ENCODE measurements around the gene GOLGA6L1.
"Not testable (repeated sequence)": the region's sequence is repeated elsewhere in the genome, so short reads cannot be mapped to it uniquely, and the experiment has no call there.

The GOLGA6L1 gene, protein sequence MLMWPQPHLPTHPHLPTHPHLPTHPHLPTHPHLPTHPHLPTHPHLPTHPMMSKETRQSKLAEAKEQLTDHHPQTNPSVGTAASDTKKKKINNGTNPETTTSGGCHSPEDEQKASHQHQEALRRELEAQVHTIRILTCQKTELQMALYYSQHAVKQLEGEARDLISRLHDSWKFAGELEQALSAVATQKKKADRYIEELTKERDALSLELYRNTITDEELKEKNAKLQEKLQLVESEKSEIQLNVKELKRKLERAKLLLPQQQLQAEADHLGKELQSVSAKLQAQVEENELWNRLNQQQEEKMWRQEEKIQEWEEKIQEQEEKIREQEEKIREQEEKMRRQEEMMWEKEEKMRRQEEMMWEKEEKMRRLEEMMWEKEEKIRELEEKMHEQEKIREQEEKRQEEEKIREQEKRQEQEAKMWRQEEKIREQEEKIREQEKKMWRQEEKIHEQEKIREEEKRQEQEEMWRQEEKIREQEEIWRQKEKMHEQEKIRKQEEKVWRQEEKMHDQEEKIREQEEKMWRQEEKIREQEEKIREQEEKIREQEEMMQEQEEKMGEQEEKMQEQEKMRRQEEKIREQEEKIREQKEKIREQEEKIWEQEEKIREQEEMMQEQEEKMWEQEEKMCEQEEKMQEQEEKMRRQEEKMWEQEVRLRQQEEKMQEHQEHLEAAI

DNA sequence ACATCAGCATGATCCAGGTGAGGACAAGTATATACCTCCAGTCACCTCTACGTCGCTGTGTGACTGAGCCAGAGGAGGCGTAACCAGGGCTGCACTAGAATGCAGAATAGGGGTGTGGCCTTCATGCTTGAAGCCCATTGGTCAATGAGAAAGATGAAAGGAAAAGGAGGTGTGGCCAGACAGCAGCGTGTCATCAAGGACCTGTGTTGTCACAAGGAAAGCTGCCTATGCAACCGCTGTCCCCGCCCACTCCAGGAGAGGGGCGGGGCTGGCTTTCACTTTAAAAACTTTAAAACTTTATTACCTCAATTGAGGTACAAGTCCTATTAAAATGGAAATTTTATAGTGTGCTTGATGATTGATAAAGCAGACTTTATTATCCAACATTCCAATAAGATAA lies at the start of gene GOLGA6L1:
GOLGA6L1 (minus strand) TSS at position 101 of the 400 bp plus-strand sequence; CDS start at position 10, 91 bp downstream.
- DNase-seq, result not testable (repeated sequence)

DNA sequence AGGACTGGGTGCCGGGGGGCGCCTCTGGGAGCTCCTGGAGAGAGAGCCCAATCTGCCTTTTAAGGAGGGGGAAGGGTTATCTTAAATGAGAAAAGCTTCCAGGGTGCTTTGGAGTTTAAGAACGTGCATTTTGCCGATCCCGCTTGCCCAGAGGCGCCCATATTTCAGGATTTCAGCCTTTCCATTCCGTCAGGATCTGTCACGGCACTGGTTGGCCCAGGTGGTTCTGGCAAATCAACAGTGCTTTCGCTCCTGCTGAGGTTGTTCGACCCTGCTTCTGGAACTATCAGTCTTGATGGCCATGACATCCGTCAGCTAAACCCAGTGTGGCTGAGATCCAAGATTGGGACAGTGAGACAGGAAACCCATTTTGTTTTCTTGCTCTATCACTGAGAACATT lies 44.6 kb upstream of the GOLGA6L1 start:
- not testable (repeated sequence) for DNase-seq

DNA sequence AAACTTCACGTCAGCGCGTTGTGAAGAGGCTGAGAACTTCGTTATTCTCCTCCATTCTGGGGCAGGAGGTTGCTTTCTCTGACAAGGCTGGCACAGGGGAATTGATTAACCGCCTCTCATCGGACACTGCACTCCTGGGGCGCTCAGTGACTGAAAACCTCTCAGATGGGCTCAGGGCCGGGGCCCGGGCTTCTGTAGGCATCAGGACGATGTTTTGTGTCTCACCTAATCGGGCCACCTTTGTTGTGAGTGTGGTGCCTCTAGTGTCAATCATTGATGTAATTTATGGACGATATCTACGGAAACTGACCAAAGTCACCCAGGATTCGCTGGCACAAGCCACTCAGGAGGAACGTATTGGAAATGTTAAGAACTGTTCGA lies 43.9 kb upstream of the GOLGA6L1 start:
- DNase-seq, result not testable (repeated sequence)

DNA sequence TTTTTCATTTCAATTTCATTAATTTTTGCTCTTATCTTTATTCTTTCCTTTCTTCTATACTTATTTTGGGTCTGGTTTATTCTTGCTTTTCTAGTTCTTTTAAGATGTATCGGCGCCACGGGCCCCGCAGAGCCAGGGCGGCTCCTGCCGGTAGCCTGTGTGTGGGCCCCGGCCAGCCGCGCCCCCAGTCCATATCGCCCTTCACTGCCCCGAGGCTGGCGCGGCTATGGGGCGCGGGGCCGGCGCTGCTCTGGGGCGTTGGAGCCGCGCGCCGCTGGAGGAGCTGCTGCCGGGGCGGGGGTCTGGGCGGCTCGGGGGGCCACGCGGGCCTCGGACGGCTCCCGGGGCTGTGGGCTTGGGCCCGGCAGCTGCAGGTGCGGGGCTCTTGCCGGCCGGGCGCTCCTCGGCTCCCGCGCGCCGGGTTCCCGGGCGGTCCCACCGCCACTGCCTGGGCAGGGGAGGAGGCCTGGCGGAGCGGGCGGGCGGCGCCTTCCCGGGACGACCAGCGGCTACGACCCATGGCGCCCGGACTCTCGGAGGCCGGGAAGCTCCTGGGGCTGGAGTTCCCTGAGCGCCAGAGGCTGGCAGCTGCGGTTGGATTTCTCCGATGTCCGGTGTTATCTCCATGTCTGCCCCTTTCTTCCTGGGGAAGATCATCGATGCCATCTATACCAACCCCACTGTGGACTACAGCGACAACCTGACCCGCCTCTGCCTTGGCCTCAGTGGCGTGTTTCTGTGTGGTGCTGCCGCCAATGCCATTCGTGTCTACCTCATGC lies 43.3 kb upstream of the GOLGA6L1 start:
- DNase-seq, result not testable (repeated sequence)

DNA sequence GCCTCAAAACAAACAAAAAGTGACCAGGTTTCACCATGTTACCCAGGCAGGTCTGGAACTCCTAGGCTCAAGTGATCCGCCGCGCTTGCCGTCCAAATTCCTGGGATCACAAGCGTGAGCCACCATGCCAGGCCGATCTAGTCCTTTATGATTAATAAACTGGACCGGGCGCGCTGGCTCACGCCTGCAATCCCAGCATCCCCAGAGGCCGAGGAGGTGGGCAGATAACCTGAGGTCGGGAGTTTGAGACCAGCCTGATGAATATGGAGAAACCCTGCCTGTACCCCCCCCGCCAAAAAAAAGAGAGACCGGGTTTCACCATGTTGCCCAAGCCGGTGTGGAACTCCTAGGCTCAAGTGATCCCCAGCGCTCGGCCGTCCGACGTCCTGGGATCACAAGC lies 40.1 kb upstream of the GOLGA6L1 start:
- DNase-seq, result not testable (repeated sequence)

DNA sequence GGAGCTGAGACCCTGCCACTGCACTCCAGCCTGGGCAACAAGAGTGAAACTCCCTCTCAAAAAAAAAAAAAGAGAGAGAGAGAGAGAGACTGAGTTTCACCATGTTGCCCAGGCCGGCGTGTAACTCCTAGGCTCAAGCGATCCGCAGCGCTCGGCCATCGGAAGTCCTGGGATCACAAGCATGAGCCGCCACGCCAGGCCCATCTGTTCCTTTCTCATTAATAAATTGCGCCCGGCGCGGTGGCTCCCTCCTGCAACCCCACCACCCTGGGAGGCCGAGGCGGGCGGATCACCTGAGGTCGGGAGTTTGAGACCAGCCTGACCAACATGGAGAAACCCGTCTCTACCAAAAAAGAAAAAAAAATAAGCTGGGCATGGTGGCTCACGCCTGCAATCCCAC lies 39.0 kb upstream of the GOLGA6L1 start:
- DNase-seq, result not testable (repeated sequence)

DNA sequence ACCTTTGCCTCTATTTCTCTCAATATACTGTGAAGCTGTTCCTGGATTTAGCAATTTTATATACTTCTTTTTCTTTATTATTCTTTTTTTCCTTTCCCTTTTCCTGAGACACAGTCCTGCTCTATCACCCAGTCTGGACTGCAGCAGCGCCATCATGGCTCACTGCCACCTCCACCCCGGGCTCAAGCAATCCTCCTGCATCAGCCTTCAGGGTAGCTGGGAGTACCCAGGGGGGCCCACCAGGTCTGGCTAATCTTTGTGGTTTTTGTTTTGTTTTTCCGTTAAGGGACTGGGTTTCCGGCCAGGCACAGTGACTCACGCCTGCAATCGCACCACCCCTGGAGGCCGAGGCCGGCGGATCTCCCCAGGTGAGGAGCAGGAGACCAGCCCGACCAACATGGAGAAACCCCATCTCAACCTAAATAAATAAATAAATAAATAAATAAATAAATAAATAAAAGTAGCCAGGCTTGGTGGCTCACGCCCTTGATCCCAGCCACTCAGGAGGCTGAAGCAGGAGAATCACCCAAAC lies 38.1 kb upstream of the GOLGA6L1 start:
- DNase-seq, result not testable (repeated sequence)

DNA sequence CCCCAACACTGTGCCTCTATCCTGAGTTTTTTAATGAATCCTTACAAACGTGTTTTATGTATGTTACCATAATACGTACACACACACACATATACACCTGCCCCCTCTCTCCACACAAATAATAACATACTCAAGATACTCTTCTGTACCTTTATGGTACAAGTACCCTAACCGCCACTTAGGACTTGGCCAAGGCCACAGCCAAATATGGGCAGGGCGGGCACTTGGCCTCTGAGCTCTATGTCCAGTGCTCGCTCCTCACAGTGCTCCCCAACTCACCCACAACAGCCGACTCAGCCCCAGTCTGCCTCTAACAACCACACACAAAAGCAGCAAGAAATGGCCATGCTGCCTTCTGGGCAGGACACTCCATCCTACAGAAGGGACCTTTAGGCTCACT lies 3.8 kb downstream of the GOLGA6L1 start:
- not testable (repeated sequence) for DNase-seq

DNA sequence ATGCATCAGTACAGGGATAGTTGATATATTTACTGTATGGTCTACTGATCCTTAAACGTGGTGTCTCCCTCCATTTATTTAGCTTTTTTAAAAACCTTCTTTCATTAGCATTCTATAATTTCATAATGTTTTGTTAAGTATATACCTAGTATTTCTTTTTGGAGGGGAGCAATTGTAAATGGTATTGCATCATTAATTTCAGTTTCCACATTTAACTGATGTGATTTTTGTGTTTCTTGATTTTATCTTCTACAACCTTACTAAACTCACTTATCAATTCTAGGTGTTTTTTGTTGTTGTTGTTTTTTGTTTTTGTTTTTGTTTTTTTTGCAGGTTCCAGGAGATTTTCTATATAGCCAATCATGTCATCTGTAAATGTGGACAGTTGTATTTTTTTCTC lies 18.4 kb downstream of the GOLGA6L1 start:
- DNase-seq, result no peak

DNA sequence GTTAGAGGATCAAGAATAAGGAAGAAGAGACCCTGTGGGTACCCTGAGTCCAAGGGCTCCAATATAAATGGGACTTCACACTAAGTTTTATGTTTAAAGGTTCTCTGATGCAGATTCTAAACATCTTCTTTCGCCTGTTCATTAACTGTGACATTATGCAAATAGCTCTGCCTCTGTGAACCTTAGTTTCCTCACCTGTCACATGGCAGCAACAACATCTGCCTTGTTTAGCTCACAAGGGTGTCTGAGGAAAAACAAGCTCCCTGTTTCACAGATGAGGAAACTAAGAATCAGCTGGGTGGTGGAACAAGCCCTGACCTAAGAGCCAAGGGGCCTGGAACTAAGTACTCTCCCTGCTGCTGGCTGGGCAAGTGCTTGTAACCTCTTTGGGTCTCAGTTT lies 40.8 kb downstream of the GOLGA6L1 start:
- DNase-seq, result no peak

DNA sequence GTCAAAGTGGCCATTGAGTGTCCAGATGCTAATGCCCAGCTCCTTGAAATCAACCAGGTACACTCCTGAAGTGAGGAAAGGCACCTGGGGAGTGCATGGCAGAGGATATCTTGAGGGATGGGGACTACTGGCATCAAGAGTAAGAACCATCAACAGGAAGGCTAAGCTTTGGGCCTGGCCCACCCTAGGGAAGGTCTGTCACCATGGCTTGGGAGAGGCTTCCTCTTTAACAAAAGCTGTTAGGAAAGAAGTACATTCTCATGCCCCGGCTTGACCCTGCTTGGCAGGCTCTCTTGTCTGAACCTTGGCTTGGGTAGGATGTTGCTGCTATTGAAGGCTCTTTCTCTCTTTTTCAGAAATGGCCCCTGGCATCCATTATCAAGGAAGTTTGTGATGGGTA lies 53.5 kb downstream of the GOLGA6L1 start:
- DNase-seq, result no peak

DNA sequence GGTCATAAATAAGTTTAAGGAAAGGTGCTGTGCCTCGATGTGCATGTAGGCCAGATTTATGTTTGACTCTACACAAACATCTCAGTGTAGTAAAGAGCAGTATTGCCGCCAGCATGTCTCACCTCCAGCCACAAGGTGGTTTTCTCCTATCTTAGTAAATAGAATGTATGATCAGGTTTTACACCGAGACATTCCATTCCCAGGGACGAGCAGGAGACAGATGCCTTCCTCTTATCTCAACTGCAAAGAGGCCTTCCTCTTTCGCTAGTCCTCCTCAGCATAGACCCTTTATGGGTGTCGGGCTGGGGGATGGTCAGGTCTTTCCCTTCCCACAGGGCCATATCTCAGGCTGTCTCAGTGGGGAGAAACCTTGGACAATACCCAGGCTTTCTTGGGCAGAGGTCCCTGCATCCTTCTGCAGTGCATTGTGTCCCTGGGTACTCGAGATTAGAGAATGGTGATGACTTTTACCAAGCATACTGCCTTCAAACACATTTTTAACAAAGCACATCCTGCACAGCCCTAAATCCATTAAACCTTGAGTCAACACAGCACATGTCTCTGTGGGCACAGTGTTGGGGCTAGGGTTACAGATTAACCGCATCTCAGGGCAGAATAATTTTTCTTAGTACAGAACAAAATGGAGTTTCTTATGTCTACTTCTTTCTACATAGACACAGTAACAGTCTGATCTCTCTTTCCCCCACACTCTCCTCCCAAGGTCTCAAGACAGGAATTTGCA lies 54.5 kb downstream of the GOLGA6L1 start:
- not testable (repeated sequence) for DNase-seq

DNA sequence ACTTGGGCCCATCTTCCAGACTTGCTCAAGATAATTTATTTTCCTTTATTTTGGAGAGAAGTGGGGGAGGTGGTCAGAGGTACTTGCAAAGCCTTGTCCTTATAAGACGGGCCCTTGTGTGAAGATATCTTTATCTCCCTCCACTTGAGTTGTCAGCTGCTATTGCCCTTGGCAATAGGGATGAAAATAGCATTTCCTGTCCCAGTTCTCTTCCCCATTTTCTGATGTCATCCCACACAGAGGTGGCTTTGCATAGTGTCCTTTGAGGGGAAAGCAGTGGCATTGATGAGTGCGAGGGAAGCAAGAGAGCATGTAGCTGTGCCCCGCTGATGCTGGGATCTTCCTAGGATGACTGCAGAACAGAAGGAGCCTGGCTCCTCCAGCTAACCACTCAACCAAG lies 55.4 kb downstream of the GOLGA6L1 start:
- no peak for DNase-seq

DNA sequence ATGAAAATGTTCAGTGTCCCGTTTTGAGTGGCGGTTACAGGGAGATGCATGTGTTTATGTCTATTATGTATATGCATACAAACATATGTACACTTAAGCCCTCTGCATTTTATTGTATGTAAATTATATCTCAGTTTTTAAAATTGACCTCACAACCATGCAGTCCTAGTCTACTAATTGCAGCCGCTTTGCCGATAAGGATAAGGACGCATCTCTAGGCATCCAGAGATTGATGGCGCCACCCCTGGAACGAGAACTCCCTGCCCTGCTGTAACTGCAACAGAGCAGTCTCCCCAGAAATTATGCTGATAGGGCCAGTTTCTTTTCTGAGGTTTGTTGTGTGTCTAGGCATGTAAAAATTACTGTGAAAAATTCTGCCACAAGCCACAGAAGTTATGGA lies 56.9 kb downstream of the GOLGA6L1 start:
- no peak for DNase-seq

Measured in CD4-positive, alpha-beta T cell treated with Interleukin-1 beta for 1 hour (primary cell).